Endodermal cell (in vitro differentiated cells): Measurements from ENCODE around the gene RNF212. TPM values are rescaled to one million over a fixed set of nuclear protein-coding genes. Genes with fewer than 3 reads are reported as not detected.

Experiments used
- DNase-seq: peaks from one replicate; pipeline ENCODE4 v3.0.0-alpha.2; 2017
- H3K27ac ChIP-seq: 2 replicates; pipeline ENCODE4 v1.5.1; 2013; ENCODE audit warnings: mild to moderate bottlenecking, low read depth, low read length, moderate library complexity
- H3K27me3 ChIP-seq: 2 replicates; pipeline ENCODE4 v1.6.1; 2013; ENCODE audit warnings: mild to moderate bottlenecking, low read length, moderate library complexity; ENCODE audit not compliant: insufficient read depth, control insufficient read depth, poor library complexity, severe bottlenecking
- H3K36me3 ChIP-seq: 2 replicates; pipeline ENCODE4 v1.7.0; 2013; ENCODE audit warnings: mild to moderate bottlenecking, low read length, moderate library complexity; ENCODE audit not compliant: control insufficient read depth, insufficient read depth
- H3K4me1 ChIP-seq: one replicate; pipeline ENCODE4 v1.7.0; 2013; ENCODE audit warnings: low read length; ENCODE audit not compliant: control insufficient read depth, insufficient read depth
- H3K4me3 ChIP-seq: 2 replicates; pipeline ENCODE4 v1.5.1; 2013; ENCODE audit warnings: mild to moderate bottlenecking, low read length, moderate library complexity
- H3K9ac ChIP-seq: 2 replicates; pipeline ENCODE4 v1.6.1; 2013; ENCODE audit warnings: mild to moderate bottlenecking, low read length, moderate library complexity; ENCODE audit not compliant: poor library complexity, severe bottlenecking; ENCODE audit errors: extremely low read depth
- H3K9me3 ChIP-seq: 2 replicates; pipeline ENCODE4 v1.6.1; 2013; ENCODE audit warnings: mild to moderate bottlenecking, low read length, moderate library complexity; ENCODE audit not compliant: control insufficient read depth
- H3K27ac Mint-ChIP-seq: 2 replicates; pipeline ENCODE4 v1.8.0; 2020; ENCODE audit warnings: mixed read lengths
- H3K27me3 Mint-ChIP-seq: 2 replicates; pipeline ENCODE4 v1.8.0; 2021; ENCODE audit warnings: mild to moderate bottlenecking, mixed read lengths; ENCODE audit not compliant: insufficient read depth
- H3K36me3 Mint-ChIP-seq: 2 replicates; pipeline ENCODE4 v1.8.0; 2020; ENCODE audit warnings: low read depth, mixed read lengths
- H3K4me1 Mint-ChIP-seq: 2 replicates; pipeline ENCODE4 v1.8.0; 2020; ENCODE audit warnings: mixed read lengths
- H3K4me3 Mint-ChIP-seq: 2 replicates; pipeline ENCODE4 v1.8.0; 2020; ENCODE audit warnings: mild to moderate bottlenecking, moderate library complexity, mixed read lengths
- H3K9me3 Mint-ChIP-seq: 2 replicates; pipeline ENCODE4 v1.8.0; 2020; ENCODE audit warnings: mild to moderate bottlenecking, mixed read lengths
- WGBS, 2 experiments: methylation state at CpG; one replicate each; pipeline versions ENCODE4 v1.1.5 to v1.1.7; 2013; ENCODE audit warnings: missing lambda C conversion rate in 2 of 2, mixed read lengths in 1 of 2; ENCODE audit not compliant: insufficient coverage in 1 of 2, insufficient read length in 1 of 2; 5-methylcytosine and 5-hydroxymethylcytosine counted together
- total RNA-seq, 2 donors: library from RNA; stranded (reverse); fragmentation: NEBNext Ultra II Directional in 1 of 2; extraction: Animal tissue kit (Norgen Biotek cat#: 25700) in 1 of 2; gene quantifications; 2 replicates in 1 of 2; 3 replicates in 1 of 2; pipeline ENCODE4 v1.2.1, GENCODE V29; 2021
- TF ChIP-seq, protein P1 (sequence below): fragments of 200-600 bp; sonication (generic); conservative IDR thresholded peaks from 2 replicates; pipeline ENCODE4 v1.5.0; 2021; ENCODE audit warnings: antibody characterized with exemption, mild to moderate bottlenecking

The RNF212 gene
- total RNA-seq, 2 donors from 2014 or later: 3.4 to 5.6 TPM

DNA sequence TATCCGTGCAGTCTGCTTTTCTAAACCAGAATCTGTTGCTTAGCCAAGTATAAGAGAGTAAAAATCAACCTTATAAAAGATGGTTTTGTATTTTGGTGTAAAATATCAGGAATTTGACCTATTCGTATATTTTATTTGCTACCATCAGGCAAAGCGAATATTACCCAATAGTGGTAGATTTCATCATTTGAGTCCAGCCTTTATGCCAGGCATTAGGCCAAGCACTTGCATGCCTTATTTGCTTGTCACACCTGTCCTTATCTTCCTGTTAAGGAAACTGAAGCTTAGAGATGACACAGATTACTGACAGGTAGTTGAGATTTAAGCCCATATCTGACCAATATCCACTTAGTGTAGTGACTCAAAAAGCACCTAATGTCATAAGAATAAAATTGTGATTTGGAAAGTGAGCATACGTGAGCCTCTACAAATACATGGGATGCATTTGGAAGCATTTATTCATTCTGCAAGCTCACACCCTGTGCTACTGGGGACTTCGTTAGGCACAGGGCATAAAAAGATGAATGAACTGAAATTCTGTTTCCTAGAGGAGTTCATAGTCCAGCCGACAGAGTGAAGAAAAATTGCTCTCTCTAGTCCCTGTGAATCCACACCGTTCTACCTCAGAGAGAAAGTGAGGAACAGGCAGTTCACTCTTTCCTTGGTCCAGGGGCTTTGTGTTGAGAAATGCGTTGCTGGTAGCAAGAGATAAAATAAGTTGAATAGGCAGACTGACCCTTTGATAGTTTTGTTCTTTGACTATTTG lies 2.3 kb upstream of the RNF212 start:
- Histone ChIP-seq H3K27ac (no peak overlapping the region), H3K4me3 (no peak overlapping the region), H3K9me3 (no peaks in the 10 kb centered on the region), H3K36me3 (no peaks in the 10 kb centered on the region), H3K4me1 (no peaks in the 10 kb centered on the region), H3K9ac (no peak overlapping the region), H3K27me3 (peaks cover 67% of the 10 kb centered on the region)
- Mint-ChIP-seq H3K27ac (no peak overlapping the region), H3K27me3 (peaks cover 45% of the 10 kb centered on the region), H3K4me3 (no peak overlapping the region), H3K4me1 (peaks cover 5% of the 10 kb centered on the region), H3K9me3 (no peaks in the 10 kb centered on the region), H3K36me3 (no peaks in the 10 kb centered on the region)
- TF ChIP-seq, protein P1, sequence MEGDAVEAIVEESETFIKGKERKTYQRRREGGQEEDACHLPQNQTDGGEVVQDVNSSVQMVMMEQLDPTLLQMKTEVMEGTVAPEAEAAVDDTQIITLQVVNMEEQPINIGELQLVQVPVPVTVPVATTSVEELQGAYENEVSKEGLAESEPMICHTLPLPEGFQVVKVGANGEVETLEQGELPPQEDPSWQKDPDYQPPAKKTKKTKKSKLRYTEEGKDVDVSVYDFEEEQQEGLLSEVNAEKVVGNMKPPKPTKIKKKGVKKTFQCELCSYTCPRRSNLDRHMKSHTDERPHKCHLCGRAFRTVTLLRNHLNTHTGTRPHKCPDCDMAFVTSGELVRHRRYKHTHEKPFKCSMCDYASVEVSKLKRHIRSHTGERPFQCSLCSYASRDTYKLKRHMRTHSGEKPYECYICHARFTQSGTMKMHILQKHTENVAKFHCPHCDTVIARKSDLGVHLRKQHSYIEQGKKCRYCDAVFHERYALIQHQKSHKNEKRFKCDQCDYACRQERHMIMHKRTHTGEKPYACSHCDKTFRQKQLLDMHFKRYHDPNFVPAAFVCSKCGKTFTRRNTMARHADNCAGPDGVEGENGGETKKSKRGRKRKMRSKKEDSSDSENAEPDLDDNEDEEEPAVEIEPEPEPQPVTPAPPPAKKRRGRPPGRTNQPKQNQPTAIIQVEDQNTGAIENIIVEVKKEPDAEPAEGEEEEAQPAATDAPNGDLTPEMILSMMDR: no peak
- no peak for DNase-seq
- WGBS, 2 experiments: 84 to 89% methylated on average over 5 to 7 of the region's 8 CpGs

DNA sequence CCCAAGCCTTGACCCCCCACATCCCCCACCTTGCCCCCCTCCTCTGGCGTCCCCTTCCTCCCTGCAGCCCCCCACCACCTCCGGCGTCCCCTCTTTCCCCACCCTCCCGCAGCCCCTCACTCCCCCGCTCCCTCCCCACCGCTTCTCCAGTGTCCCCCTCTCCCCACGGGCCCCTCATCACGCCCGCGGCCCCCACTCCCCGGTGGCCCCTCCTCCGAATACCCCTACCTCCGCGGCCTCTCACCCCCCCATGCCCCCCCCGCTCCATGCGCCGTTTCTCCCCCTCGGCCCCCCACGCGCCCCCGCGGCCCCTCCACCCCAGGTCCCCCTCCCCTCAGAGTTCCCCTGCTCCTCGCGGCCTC lies 562 bp downstream of the RNF212 start:
- DNase-seq: no peak
- no peaks in the 10 kb centered on the region for H3K9me3 ChIP-seq
- no peak overlapping the region for H3K4me3 Mint-ChIP-seq
- H3K27ac Mint-ChIP-seq: no peak overlapping the region
- peaks cover 59% of the 10 kb centered on the region for H3K27me3 ChIP-seq
- 89% methylated on average over 3 of the region's 24 CpGs; no CpG with 5 or more reads in 1 of the 2 experiments for WGBS, 2 experiments
- H3K36me3 Mint-ChIP-seq: no peaks in the 10 kb centered on the region
- H3K4me3 ChIP-seq: no peak overlapping the region
- H3K4me1 Mint-ChIP-seq: peaks cover 5% of the 10 kb centered on the region
- H3K4me1 ChIP-seq: no peaks in the 10 kb centered on the region
- TF ChIP-seq, protein P1: no peak
- no peak overlapping the region for H3K9ac ChIP-seq
- no peak overlapping the region for H3K27ac ChIP-seq
- H3K27me3 Mint-ChIP-seq: peaks cover 54% of the 10 kb centered on the region
- H3K9me3 Mint-ChIP-seq: no peaks in the 10 kb centered on the region
- no peaks in the 10 kb centered on the region for H3K36me3 ChIP-seq

DNA sequence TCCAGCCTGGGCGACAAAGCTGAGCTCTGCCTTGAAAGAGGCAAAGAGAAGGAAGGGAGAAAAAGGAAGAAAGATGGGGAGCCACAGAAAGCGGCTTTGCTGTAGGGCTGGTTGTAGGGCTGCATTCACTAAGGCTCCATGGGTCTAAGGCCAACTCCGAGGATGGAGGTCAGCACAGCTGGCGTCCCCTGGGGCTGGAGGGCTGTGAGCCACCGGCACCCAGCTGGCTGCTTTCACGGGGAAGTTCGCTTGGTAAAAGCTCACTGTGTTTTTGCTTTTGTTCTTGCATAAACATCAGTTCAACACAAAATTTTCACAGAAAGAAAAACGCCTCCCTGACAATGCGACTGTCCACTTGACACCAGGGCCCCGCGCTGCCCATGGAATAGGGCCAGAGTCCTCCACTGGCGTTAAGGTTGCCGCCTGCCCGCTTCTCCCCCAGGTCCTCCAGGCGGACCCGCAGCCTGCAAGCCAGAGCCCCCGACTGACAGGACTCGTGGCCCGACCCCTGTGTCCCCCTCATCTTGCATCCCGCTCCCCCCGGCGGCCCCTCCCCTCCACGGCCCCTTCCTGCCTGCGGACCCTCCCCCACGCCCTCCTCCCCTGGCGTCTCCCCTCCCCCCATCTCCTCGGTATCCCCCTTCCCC lies 1.1 kb downstream of the RNF212 start:
- no peaks in the 10 kb centered on the region for H3K36me3 Mint-ChIP-seq
- Histone ChIP-seq H3K9me3 (no peaks in the 10 kb centered on the region), H3K36me3 (no peaks in the 10 kb centered on the region), H3K27ac (no peak overlapping the region), H3K9ac (no peak overlapping the region), H3K4me1 (no peaks in the 10 kb centered on the region), H3K4me3 (no peak overlapping the region), H3K27me3 (peaks cover 54% of the 10 kb centered on the region)
- TF ChIP-seq, protein P1: no peak
- peaks cover 5% of the 10 kb centered on the region for H3K4me1 Mint-ChIP-seq
- no peak overlapping the region for H3K27ac Mint-ChIP-seq
- H3K27me3 Mint-ChIP-seq: peaks cover 52% of the 10 kb centered on the region
- H3K9me3 Mint-ChIP-seq: no peaks in the 10 kb centered on the region
- DNase-seq: no peak
- WGBS, 2 experiments: 73 to 85% methylated on average over 9 to 21 of the region's 27 CpGs
- no peak overlapping the region for H3K4me3 Mint-ChIP-seq
